ENCODE data around the gene IL7R. TPM values are rescaled to one million over a fixed set of nuclear protein-coding genes. Genes with fewer than 3 reads are reported as not detected.
A peak's percentile ranks its signal among the peaks of the same experiment; 100 is the strongest.

Gene IL7R
- total and polyA plus RNA-seq, 2 experiments from 2014 or later, result not detected

DNA sequence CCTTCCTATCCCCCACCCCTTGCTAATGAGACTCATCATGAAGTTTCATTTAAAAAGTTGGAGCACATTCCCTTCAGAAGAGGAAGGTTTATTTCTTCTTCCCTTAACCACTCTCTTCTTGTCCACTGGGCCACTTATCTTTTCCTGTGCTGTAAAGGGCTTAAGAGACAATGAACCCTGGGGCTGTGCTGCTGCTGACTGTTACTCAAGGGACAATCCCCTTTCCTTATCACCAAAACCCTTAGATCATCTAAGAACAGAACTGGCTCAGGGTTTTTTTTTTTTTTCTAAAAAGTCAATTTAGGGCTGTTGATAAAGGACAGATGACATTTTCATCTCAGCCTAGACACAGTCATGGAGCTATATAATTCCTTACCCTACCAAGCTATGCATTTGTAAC, 52.1 kb downstream of the IL7R start:
- no peak overlapping the region for H3K4me3 ChIP-seq
- DNase-seq (ENCODE audit: low read depth in 1 of 2, low spot score in 1 of 2), result peak in 1 of 2 donors; percentile 10
- H3K27me3 ChIP-seq, result no peaks in the 10 kb centered on the region
- no peaks in the 10 kb centered on the region for H3K36me3 ChIP-seq
- no peaks in the 10 kb centered on the region for H3K4me1 ChIP-seq (ENCODE audit: low read depth)
- TF ChIP-seq, protein P1, sequence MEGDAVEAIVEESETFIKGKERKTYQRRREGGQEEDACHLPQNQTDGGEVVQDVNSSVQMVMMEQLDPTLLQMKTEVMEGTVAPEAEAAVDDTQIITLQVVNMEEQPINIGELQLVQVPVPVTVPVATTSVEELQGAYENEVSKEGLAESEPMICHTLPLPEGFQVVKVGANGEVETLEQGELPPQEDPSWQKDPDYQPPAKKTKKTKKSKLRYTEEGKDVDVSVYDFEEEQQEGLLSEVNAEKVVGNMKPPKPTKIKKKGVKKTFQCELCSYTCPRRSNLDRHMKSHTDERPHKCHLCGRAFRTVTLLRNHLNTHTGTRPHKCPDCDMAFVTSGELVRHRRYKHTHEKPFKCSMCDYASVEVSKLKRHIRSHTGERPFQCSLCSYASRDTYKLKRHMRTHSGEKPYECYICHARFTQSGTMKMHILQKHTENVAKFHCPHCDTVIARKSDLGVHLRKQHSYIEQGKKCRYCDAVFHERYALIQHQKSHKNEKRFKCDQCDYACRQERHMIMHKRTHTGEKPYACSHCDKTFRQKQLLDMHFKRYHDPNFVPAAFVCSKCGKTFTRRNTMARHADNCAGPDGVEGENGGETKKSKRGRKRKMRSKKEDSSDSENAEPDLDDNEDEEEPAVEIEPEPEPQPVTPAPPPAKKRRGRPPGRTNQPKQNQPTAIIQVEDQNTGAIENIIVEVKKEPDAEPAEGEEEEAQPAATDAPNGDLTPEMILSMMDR (IDR thresholded peaks at IDR 0.05; ENCODE audit: low read depth, low read length), result no peak
- H3K27ac ChIP-seq, result no peak overlapping the region
- no peaks in the 10 kb centered on the region for H3K9me3 ChIP-seq (ENCODE audit: low read depth)

DNA sequence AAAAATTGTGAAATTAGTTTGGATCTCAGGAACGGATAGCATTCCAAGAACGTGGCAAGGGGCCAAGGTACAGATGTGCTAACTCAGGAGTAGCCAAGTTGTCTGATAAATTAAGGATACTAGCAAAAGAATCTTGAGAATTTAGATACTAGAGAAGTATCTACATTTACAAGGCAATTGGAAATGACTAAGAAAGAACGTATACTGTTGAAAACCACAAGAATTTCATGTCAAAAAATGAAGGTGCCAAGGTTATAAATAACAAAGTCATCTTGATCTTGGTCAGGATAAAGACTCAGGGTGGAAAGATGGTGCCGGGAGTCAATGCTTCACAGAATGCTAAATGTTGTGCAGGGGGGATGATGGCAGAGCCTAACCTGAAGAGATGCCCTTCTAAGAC, 62.5 kb downstream of the IL7R start:
- H3K9me3 ChIP-seq (ENCODE audit: low read depth), result no peaks in the 10 kb centered on the region
- peaks cover 24% of the 10 kb centered on the region for H3K27me3 ChIP-seq
- H3K36me3 ChIP-seq, result no peaks in the 10 kb centered on the region
- no peak overlapping the region for H3K27ac ChIP-seq
- TF ChIP-seq, protein P1 (IDR thresholded peaks at IDR 0.05; ENCODE audit: low read depth, low read length), result no peak
- H3K4me1 ChIP-seq (ENCODE audit: low read depth), result no peaks in the 10 kb centered on the region
- H3K4me3 ChIP-seq, result no peak overlapping the region
- peak in 1 of 2 donors; percentile 92 for DNase-seq (ENCODE audit: low read depth in 1 of 2, low spot score in 1 of 2)

DNA sequence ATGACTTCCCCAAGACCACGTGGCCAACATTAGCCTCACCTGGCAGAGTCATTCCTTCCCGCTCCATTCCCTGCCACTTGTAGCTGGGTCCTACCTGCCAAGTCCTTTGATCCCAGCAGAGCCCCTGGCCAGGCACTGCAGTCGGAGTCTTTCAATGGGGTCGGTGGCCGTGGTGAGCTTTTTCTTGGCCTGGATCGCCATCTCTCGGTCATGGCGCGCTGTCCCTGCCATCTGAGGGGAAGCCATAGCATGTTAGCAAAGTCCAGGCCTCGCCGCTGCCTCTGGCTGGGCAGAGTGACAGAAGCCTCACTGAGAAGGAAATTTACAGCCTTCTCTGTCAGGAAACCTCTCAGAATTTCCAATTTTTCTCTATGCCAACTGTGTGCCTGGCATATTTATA, 64.2 kb downstream of the IL7R start:
- Histone ChIP-seq H3K27ac (no peak overlapping the region), H3K36me3 (no peaks in the 10 kb centered on the region), H3K4me3 (no peak overlapping the region), H3K27me3 (peaks cover 35% of the 10 kb centered on the region), H3K9me3 (ENCODE audit: low read depth) (no peaks in the 10 kb centered on the region), H3K4me1 (ENCODE audit: low read depth) (no peaks in the 10 kb centered on the region)
- TF ChIP-seq, protein P1 (IDR thresholded peaks at IDR 0.05; ENCODE audit: low read depth, low read length), result peak; percentile 36
- DNase-seq (ENCODE audit: low read depth in 1 of 2, low spot score in 1 of 2), result peak; percentile 9 to 30

DNA sequence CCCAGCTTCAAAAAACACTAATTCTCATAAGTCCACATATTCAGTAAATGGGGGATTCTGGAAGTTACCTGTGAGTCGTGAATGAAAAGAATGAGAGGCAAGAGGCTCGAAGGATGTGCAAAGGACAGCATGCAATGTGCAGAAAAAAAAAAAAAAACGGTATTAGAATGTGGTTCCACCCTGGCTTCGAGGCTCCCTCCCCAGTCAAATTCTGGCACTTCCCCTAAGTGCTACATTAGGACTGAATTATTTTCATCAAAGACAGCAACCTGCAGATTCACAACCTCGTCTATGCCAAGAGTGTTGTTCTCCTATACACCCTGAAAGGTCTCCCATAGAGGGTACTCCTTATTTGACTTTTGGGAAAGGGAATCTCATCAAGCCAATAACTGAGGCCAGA, 65.2 kb downstream of the IL7R start:
- H3K36me3 ChIP-seq, result no peaks in the 10 kb centered on the region
- peaks cover 39% of the 10 kb centered on the region for H3K27me3 ChIP-seq
- no peaks in the 10 kb centered on the region for H3K9me3 ChIP-seq (ENCODE audit: low read depth)
- no peak overlapping the region for H3K27ac ChIP-seq
- TF ChIP-seq, protein P1 (IDR thresholded peaks at IDR 0.05; ENCODE audit: low read depth, low read length), result no peak
- no peak for DNase-seq (ENCODE audit: low read depth in 1 of 2, low spot score in 1 of 2)
- no peaks in the 10 kb centered on the region for H3K4me1 ChIP-seq (ENCODE audit: low read depth)
- H3K4me3 ChIP-seq, result no peak overlapping the region

DNA sequence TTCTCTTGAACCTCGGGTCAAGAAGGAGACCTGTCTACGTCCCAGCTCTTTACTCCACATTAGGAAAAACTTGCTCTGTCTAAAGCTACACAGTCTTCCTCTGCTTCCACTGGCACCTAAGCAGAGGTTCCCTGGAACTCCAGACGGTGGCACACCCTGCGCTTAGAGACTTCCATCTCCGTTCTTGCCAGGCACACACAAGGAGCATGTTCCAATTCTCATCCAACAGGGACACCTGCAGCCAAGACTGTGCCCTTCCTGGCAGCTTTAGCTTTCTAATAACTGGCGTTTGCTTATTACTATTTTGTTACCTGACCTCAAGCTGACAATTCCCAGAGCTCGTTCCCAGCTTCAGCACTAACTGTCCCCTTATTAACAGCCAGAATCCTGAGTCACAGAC, 65.8 kb downstream of the IL7R start:
- Histone ChIP-seq H3K36me3 (no peaks in the 10 kb centered on the region), H3K27me3 (peaks cover 44% of the 10 kb centered on the region), H3K27ac (no peak overlapping the region), H3K4me1 (ENCODE audit: low read depth) (no peaks in the 10 kb centered on the region), H3K9me3 (ENCODE audit: low read depth) (no peaks in the 10 kb centered on the region), H3K4me3 (no peak overlapping the region)
- TF ChIP-seq, protein P1 (IDR thresholded peaks at IDR 0.05; ENCODE audit: low read depth, low read length), result no peak
- DNase-seq (ENCODE audit: low read depth in 1 of 2, low spot score in 1 of 2), result no peak

Measured in cardiac muscle cell (in vitro differentiated cells and primary cell).